IMR-90 (cell line): Measurements from ENCODE around the gene ARL5C. TPM values are rescaled to one million over a fixed set of nuclear protein-coding genes. Genes with fewer than 3 reads are reported as not detected.

Source experiments
- ATAC-seq: fragments of 200-7000 bp; cut with Tn5 transposase; 2 replicates; pipeline ENCODE4 v1.9.1; 2020; ENCODE audit warnings: low read depth, mild to moderate bottlenecking, moderate library complexity
- BruUV-seq: library from RNA; stranded (reverse); fragments of 400-500 nt; replicated peaks from 2 replicates; lab custom pipeline; 2021; lab: Mats Ljungman, UMichigan
- CTCF ChIA-PET: fragments of 300-600 bp; formaldehyde crosslinking; extraction: SDS; loops from one replicate; lab custom pipeline; 2021; ENCODE audit warnings: antibody characterized with exemption; lab: Yijun Ruan, JAX
- POLR2A ChIA-PET: fragments of 300-600 bp; sonication (Branson Sonifier 250); formaldehyde crosslinking; loops from one replicate; lab custom pipeline; 2022; ENCODE audit warnings: antibody characterized with exemption; ENCODE audit not compliant: unreplicated experiment; lab: Charles Lee
- DNase-seq: peaks from one replicate; pipeline ENCODE4 v3.0.0; 2013
- H2AFZ ChIP-seq: replicated peaks from 2 replicates; pipeline ENCODE3; 2013; ENCODE audit warnings: low read length, mild to moderate bottlenecking; ENCODE audit not compliant: poor library complexity
- H2AK5ac ChIP-seq: 2 replicates; pipeline ENCODE4 v1.6.1; 2013; ENCODE audit warnings: low read depth, low read length, inconsistent platforms
- H2AK9ac ChIP-seq: replicated peaks from 2 replicates; pipeline ENCODE3; 2013; ENCODE audit warnings: mild to moderate bottlenecking, low read depth, low read length, moderate library complexity; ENCODE audit not compliant: poor library complexity
- H2BK120ac ChIP-seq: 2 replicates; pipeline ENCODE4 v1.6.1; 2013; ENCODE audit warnings: low read depth, low read length, inconsistent platforms
- H2BK15ac ChIP-seq: 3 replicates; pipeline ENCODE4 v1.6.1; 2013; ENCODE audit warnings: low read depth, low read length, inconsistent platforms
- H2BK20ac ChIP-seq: 2 replicates; pipeline ENCODE4 v1.6.1; 2013; ENCODE audit warnings: low read depth, mild to moderate bottlenecking, inconsistent platforms, low read length, moderate library complexity
- H2BK5ac ChIP-seq: 2 replicates; pipeline ENCODE4 v1.6.1; 2013; ENCODE audit warnings: mild to moderate bottlenecking, low read depth, low read length, inconsistent platforms; ENCODE audit not compliant: poor library complexity, severe bottlenecking
- H3K14ac ChIP-seq: replicated peaks from 2 replicates; pipeline ENCODE4 v1.6.1; 2013; ENCODE audit warnings: low read depth, low read length, inconsistent platforms
- H3K18ac ChIP-seq: 2 replicates; pipeline ENCODE4 v1.6.1; 2013; ENCODE audit warnings: low read depth, low read length, control low read depth
- H3K23ac ChIP-seq: 2 replicates; pipeline ENCODE4 v1.6.1; 2013; ENCODE audit warnings: low read depth, low read length, inconsistent platforms
- H3K27ac ChIP-seq: 2 replicates; pipeline ENCODE4 v1.5.1; 2013; ENCODE audit warnings: mild to moderate bottlenecking, control low read depth, low read length; ENCODE audit not compliant: insufficient read depth
- H3K27me3 ChIP-seq: 2 replicates; pipeline ENCODE4 v1.6.1; 2013; ENCODE audit warnings: low read length; ENCODE audit not compliant: control insufficient read depth, insufficient read depth
- H3K36me3 ChIP-seq: 2 replicates; pipeline ENCODE4 v1.6.1; 2013; ENCODE audit warnings: low read length, mixed read lengths; ENCODE audit not compliant: control insufficient read depth, insufficient read depth
- H3K4ac ChIP-seq: 2 replicates; pipeline ENCODE4 v1.6.1; 2013; ENCODE audit warnings: low read depth, low read length, inconsistent platforms
- H3K4me1 ChIP-seq: 2 replicates; pipeline ENCODE4 v1.6.1; 2013; ENCODE audit warnings: low read length, mixed read lengths; ENCODE audit not compliant: control insufficient read depth, insufficient read depth
- H3K4me2 ChIP-seq: 2 replicates; pipeline ENCODE4 v1.6.1; 2013; ENCODE audit warnings: low read depth, mild to moderate bottlenecking, control low read depth, low read length, moderate library complexity
- H3K4me3 ChIP-seq: 2 replicates; pipeline ENCODE4 v1.5.1; 2013; ENCODE audit warnings: low read depth, mild to moderate bottlenecking, control low read depth, low read length, moderate library complexity; ENCODE audit not compliant: insufficient read depth
- H3K56ac ChIP-seq: 2 replicates; pipeline ENCODE4 v1.6.1; 2013; ENCODE audit warnings: low read length, inconsistent platforms; ENCODE audit not compliant: insufficient read depth; ENCODE audit errors: extremely low read depth
- H3K79me1 ChIP-seq, 2 experiments: 2 replicates each; pipeline ENCODE4 v1.6.1; 2013; ENCODE audit warnings: low read length in 2 of 2, inconsistent platforms in 1 of 2, low read depth in 1 of 2
- H3K9ac ChIP-seq: 2 replicates; pipeline ENCODE4 v1.6.1; 2013; ENCODE audit warnings: low read depth, low read length, control low read depth
- H3K9me1 ChIP-seq: 2 replicates; pipeline ENCODE4 v1.6.1; 2013; ENCODE audit warnings: low read length, inconsistent platforms; ENCODE audit not compliant: insufficient read depth
- H3K9me3 ChIP-seq: 2 replicates; pipeline ENCODE4 v1.6.1; 2013; ENCODE audit warnings: low read length; ENCODE audit not compliant: control insufficient read depth, insufficient read depth
- H4K20me1 ChIP-seq: 2 replicates; pipeline ENCODE4 v1.6.1; 2013; ENCODE audit warnings: low read length, inconsistent platforms; ENCODE audit not compliant: insufficient read depth
- H4K5ac ChIP-seq: 2 replicates; pipeline ENCODE4 v1.6.1; 2013; ENCODE audit warnings: mild to moderate bottlenecking, low read depth, low read length, control low read depth
- H4K8ac ChIP-seq, 2 experiments: 2 replicates each; pipeline ENCODE4 v1.6.1; 2013; ENCODE audit warnings: low read depth in 2 of 2, low read length in 2 of 2, control low read depth in 1 of 2, inconsistent platforms in 1 of 2
- H4K91ac ChIP-seq: 2 replicates; pipeline ENCODE4 v1.6.1; 2013; ENCODE audit warnings: low read depth, low read length, inconsistent platforms; ENCODE audit not compliant: insufficient read depth
- BHLHE40 ChIP-seq: fragments of 150-350 bp; IDR thresholded peaks from 2 replicates; pipeline ENCODE4 v1.6.1; 2016; ENCODE audit warnings: mild to moderate bottlenecking, low read depth, low read length
- NFE2L2 ChIP-seq: fragments of 150-350 bp; IDR thresholded peaks from 2 replicates; pipeline ENCODE4 v1.6.1; 2016; ENCODE audit warnings: low read depth, mild to moderate bottlenecking, low read length
- WGBS, 2 experiments: methylation state at CpG; one replicate each; pipeline versions ENCODE4 v1.1.5 to v1.1.7; 2013; ENCODE audit warnings: missing lambda C conversion rate in 2 of 2; ENCODE audit not compliant: insufficient read length in 1 of 2; ENCODE audit errors: extremely low coverage in 2 of 2; 5-methylcytosine and 5-hydroxymethylcytosine counted together
- dilution Hi-C: fragments of 300-500 bp; cut with HindIII; formaldehyde crosslinking; loops from one replicate; pipeline ENCODE4 v1.14.3; 2018; ENCODE audit warnings: low sequenced_read_pairs; ENCODE audit not compliant: unreplicated experiment
- in situ Hi-C: fragments of 300-500 bp; cut with MboI; formaldehyde crosslinking; loops from 3 replicates; pipeline ENCODE4 v1.14.3; 2019; ENCODE audit warnings: low sequenced_read_pairs, inconsistent platforms, mixed read lengths
- intact Hi-C: fragments of 100-400 bp; cut with micrococcal nuclease; formaldehyde crosslinking; loops from 2 replicates; pipeline ENCODE4 v1.10.0; 2022
- polyA plus RNA-seq, 3 experiments: library from polyadenylated mRNA; depleted of rRNA; stranded (reverse); fragments of >200 nt; gene quantifications; 2 replicates each; pipeline ENCODE4 v1.2.3, GENCODE V29; 2012; ENCODE audit warnings: low replicate concordance in 1 of 3
- total RNA-seq: library from RNA; depleted of rRNA; stranded (reverse); fragments of >200 nt; gene quantifications from 2 replicates; pipeline ENCODE4 v1.2.3, GENCODE V29; 2012

The ARL5C gene
- total and polyA plus RNA-seq, 2 of the 4 experiments (the other 2 are of a cell fraction): not detected

GRCh38 chr17:39208136-39208535, 42.2 kb upstream of the ARL5C start:
- 29% methylated on average over 4 of the region's 7 CpGs; no CpG with 5 or more reads in 1 of the 2 experiments for WGBS, 2 experiments
- in situ Hi-C loops (no loop called here), intact Hi-C loops (no loop called here)

More at GRCh38 chr17:39208136-39208535, 42.2 kb upstream of the ARL5C start:
- no peak overlapping the region for H4K8ac ChIP-seq
- peak overlapping the region; percentile 68 for H2AFZ ChIP-seq
- H2BK15ac ChIP-seq: no peak overlapping the region
- peaks cover 0 to 6% of the 10 kb centered on the region in 2 experiments; a peak in 2 of 4 replicates for H3K79me1 ChIP-seq
- no peak overlapping the region for H3K14ac ChIP-seq
- no peak overlapping the region for H2BK20ac ChIP-seq
- dilution Hi-C loops: no loop called here
- H3K56ac ChIP-seq: no peak overlapping the region
- H2AK5ac ChIP-seq: no peak overlapping the region
- no peak overlapping the region for H3K4ac ChIP-seq
- H3K36me3 ChIP-seq: peaks cover 19% of the 10 kb centered on the region
- peaks cover 12% of the 10 kb centered on the region for H3K9me1 ChIP-seq
- no peak overlapping the region for H3K9ac ChIP-seq
- H4K5ac ChIP-seq: no peak overlapping the region
- DNase-seq (peak; percentile 53), ATAC-seq (no peak)
- CTCF ChIA-PET: no interaction called here
- no peak overlapping the region for H3K23ac ChIP-seq
- H2BK5ac ChIP-seq: no peak overlapping the region
- TF ChIP-seq BHLHE40: 0 out of 2 replicates have a peak, but pooled peaks have one; percentile 29
- TF ChIP-seq NFE2L2: no peak
- no peak overlapping the region for H3K18ac ChIP-seq
- H4K20me1 ChIP-seq: peaks cover 12% of the 10 kb centered on the region
- H4K91ac ChIP-seq: no peak overlapping the region
- no peak overlapping the region for H2BK120ac ChIP-seq
- peaks cover 16% of the 10 kb centered on the region for H3K4me1 ChIP-seq
- peak overlapping the region; percentile 44 for H2AK9ac ChIP-seq
- no peaks in the 10 kb centered on the region for H3K9me3 ChIP-seq
- POLR2A ChIA-PET: no interaction called here
- H3K4me2 ChIP-seq: no peak overlapping the region
- no TSS peak for BruUV-seq
- no peaks in the 10 kb centered on the region for H3K27me3 ChIP-seq
- H3K27ac ChIP-seq: no peak overlapping the region
- H3K4me3 ChIP-seq: no peak overlapping the region
